ENCODE data around the gene NUDT7.

NUDT7 gene

DNA sequence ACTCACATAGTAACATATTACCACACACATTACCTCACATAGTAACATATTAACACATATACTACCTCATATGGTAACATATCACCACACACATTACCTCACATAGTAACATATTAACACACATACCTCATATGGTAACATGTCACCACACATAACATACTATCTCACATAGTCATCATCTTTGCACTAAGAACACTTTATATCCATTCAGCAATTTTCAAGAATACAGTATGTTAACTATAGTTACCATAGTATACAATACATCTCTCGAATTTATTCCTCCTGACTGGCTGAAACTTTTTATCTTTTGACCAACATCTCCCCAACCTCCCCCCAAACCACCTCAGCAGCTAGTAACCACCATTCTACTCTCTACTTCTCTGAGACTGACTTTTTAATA lies 7.6 kb downstream of the NUDT7 start:
- DNase-seq: no peak

DNA sequence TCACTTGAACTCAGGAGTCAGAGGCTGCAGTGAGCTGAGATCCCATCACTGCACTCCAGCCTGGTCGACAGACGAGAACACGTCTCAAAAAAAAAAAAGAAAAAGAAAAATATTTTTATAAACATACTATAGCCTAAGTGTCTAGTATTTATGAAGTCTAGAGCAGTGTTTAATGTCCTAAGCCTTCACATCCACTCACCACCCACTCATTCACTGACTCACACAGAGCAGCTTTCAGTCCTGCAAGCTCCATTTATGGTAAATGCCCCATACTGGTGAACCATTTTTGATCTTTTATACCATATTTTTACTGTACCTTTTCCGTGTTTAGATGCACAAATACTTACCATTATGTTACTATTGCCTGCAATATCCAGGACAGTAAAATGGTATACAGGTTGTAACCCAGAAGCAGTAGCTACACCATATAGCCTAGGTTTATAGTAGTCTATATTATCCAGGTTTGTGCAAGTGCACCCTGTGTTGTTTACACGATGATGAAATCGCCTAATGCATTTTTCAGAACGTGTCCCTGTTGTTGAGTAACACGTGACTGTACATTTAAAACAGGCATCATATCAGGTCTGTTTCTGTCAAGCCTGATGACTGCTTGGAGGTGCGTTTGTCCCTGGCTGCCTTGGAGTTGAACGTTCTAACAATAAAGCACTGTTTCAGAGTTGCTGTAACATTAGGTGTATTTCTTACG lies 10.1 kb downstream of the NUDT7 start:
- DNase-seq: no peak

DNA sequence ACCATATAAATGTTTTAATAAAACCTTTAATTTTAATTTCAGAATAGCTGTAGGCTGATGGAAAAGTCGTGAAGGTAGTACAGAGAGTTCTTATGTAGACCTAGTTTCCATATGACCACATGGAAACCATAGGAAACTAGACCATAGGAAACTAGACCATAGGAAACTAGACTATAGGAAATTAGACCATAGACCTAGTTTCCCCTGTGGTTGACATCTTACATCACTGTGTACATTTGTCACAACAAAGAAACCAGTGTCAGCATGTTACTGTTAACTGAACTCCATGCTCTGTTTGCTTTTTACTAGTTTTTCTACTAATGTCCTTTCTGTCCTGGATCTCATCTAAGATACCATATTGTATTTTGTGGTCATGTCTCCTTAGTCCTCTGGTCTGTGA lies 14.6 kb downstream of the NUDT7 start:
- DNase-seq: peak; percentile 17 to 23

DNA sequence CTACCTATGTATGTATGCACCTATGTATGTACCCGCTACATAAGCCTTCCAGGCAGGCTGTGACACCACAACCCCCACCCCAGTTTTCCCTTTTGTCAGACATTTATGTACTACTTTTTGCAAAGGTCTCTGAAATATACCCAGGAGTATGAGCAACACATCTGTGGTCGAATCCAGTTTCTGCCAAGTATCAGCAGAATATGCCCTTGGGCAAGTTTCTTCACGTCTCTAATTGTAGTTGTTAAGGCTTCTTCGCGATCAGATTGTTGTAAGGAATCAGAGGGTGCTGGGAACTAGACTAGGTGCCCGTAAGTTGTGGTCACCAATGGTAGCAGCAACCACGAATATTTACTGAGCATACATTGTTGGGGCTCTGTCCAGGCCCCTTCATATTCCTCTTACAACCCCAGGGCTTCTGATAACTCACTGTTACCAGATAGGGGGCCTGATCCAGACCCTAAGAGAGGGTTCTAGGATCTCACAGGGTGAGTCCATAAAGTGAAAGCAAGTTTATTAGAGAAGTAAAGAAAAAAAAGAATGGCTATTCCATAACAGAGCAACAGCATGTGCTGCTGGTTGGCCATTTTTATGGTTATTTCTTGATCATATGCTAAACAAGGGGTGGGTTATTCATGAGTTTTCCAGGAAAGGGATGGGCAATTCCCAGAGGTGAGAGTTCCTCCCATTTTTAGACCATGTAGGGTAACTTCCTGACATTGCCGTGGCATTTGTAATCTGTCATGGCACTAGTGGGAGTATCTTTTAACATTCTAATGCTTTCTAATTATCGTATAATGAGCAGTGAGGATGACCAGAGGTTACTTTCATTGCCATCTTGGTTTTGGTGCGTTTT lies 16.6 kb downstream of the NUDT7 start:
- no peak for DNase-seq

DNA sequence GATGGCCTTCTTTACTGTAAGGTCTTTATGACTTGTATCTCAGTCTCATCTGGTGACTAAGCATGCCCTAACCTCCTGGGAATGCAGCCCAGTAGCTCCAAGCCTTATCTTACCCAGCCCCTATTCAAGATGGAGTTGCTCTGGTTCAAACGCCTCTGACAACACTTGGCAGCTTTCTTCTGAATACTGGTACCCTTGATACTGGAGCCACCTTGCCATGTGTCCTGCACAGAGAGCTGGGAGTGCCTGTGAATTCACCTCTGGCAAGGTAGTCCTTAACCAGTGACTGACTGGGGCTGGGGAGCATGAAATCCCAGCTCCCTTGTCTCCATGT lies 17.2 kb downstream of the NUDT7 start:
- DNase-seq: no peak

DNA sequence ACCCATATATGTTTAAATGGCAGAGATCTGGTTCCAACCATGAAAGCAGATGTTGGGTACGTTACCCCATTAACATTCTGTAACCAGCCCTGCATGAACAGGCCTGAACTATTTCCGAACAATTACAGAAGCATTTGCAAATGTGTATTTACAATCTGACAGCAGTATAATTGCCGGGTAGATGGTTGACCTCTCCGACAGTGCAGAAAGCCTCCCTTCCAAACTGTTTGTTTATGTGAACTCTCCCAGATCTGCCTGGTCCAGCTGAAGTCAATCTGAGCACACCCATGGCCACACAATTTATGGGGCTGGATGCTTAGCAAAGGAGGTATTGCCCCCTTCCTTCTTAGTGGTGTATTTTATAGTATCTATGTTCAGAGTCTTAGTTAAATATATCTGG lies 21.8 kb downstream of the NUDT7 start:
- DNase-seq: no peak

DNA sequence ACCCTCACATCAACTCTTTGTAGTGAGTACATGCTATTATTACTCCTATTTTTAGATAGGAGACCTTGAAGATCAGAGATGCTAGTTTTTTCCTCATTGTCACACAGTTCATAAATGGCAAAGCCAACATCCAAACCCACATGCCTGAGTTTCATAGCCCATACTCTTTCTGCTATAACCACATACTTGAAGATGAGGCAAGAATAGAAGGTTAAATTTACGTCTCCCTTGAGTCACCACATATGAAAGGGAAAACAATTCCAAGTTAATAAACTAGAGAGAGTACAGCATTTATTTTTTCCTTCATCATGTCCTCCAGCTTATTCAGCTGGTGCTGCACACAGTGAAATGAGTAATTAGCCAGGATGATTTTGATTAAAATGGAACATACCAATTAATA lies 23.7 kb downstream of the NUDT7 start:
- DNase-seq: no peak

DNA sequence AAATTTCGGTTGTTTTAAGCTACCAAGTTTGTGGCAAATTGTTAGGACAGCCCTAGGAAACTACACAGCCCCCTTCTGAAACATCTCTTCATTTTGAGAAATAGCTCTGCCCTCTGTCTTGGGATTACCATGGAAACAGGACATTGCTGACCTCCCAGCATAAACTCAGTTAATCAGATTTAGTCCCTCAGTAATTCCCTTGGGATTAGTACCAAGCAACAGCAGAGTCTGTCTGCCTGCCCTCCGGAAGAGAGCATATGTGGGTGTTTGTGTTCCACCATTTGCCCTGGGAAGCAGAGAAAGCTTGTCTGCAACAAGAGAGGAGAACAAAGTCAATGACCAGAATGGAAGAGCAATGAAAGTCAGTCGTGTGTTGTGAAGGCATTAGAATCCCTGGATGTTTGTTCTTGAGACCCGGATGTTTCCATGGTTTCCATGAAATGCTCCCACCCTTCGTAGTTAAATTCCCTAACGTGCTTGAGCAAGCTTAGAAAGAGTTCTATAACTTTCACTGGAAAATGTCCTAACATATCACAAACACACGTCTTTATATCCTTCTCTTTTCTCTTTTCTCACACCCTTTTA lies 26.2 kb downstream of the NUDT7 start:
- no peak for DNase-seq

DNA sequence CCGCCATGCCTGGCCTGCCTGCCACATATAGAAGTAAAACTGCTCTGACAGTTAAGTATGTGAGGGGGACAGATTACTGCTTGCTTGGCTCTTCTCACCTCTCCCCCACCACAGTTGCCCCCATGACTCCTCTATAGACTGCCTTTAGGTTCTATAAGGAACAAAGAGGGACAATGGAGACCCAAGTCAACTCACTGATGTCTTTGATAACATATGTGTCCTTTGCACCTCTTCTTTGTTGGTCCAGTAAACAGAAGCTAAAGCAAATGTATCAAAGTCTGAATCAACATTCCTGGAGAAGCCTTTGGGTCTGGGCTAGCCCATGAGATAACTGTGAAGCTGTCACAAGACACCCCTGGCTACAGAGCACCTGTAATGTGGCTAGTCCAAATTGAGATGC lies 27.1 kb downstream of the NUDT7 start:
- DNase-seq: no peak

DNA sequence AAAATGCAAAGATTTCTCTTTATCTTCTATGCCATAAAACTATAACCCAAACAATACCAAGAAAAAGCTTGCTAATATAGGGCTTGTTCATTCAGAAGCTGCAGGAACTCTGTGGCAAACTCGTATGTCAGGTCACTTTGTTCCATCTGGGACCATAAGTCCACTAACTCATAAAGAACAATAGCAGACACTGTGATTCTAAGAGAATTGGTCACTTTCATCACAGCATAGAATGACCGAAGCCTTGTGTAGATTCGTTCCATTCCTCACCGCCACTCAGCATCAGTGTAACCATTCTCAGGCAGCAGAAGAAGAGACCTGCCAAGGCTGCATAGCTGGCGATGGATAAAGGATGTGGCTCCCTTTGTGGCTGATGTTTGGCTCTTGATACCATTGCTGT lies 35.7 kb downstream of the NUDT7 start:
- no peak for DNase-seq

DNA sequence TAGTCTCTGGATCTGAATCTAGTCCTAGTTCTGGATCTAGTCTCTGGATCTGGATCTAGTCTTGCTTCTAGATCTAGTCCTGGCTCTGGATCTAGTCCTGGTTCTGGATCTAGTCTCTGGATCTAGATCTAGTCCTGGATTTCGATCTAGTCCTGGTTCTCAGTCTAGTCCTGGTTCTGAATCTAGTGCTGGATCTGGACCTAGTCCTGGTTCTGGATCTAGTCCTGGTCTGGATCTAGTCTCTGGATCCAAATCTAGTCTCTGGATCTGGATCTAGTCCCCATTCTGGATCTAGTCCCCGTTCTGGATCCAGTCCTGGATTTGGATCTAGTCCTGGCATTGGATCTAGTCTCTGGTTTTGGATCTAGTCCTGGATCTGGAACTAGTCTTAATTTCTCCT lies 36.2 kb downstream of the NUDT7 start:
- no peak for DNase-seq

DNA sequence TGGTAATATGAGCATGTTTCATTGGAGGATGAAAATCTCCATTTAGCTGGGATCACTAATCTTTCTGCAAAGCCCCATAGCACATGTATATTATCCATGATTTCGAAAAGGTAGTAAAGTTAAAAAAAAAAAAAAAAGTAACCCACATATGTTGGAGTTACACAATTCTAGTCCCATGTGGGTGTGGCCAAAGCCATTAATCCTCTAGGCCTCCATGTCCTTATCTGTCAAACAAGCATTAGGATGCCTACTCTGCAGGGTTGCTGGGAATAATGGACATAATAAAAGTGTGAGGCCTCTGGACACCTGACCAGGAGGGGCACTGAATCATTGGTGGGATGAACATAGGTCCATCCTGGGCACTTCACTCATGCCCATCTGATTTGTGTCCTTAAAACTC lies 36.9 kb downstream of the NUDT7 start:
- DNase-seq: no peak

DNA sequence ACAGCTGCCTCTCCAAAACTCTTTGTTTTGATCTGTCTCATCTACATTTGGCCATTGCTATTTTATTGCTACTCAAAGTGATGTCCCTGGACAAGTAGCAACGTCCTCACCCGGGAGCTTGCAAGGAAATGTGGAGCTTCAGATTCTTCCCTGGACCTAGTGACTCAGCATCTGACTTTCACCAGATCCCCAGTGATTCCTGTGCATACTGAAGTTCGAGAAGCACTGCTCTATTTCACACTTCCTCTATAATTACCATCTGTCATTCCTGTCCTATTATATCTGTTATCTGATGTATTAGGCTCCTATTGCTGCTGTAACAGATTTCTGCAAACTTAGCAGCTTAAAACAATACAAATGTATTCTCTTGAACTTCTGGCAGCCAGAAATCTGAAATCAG lies 37.5 kb downstream of the NUDT7 start:
- no peak for DNase-seq

DNA sequence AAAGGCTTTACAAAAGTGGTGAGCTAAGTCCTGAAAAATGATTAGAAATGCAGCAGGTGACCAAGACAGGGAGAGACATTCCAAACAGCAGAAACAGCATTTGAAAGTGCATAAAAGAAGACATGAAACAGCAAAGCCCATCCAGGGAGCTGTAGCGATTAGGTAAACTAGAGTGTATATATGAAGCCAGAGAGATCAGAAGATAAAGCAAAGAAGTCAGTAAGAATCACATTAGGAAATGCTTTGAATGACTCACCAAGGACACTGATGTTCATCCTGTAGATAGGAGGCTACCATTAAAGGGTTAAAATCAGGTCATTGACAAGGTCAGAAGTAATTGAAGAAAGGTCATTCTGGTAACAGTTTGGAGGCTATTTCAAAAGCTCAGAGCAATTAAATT lies 38.5 kb downstream of the NUDT7 start:
- no peak for DNase-seq

DNA sequence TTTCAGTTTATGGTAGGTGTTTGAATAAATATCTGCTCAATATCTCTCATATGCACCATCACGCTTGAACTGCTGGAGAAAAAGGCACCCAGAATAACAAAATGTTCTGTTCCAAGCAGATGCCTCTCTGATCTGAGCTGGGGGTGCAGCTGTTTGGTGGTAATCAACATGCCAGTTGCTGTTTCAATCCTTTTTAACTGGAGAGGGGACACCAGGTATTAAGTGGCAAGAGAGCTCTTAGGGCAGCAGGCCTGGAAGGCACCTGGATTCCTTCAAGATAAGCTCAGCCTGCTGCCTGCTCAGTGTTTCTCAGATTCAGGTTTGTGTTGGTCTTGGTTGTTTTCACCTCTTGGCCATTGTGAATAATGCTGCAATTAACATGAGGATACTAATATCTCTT lies 38.9 kb downstream of the NUDT7 start:
- DNase-seq: no peak

DNA sequence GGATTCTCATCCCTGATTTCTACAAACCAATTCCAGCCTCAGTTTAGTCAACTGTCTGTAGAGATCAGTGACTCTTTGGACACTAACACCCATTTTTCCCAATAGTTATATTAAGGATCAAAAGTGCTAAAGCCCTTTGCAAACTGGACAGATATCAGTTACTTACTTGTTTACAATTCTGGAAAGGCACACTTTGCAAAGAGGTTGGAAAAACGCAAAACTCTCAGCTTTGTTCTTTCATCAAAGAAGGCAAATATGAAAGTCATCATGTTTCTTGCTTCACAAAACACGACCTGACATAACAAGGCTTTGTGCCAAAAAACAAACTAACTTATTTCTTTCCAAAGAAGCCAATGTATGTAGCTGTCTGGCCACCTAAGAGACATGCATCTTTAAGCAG lies 39.9 kb downstream of the NUDT7 start:
- DNase-seq: no peak

DNA sequence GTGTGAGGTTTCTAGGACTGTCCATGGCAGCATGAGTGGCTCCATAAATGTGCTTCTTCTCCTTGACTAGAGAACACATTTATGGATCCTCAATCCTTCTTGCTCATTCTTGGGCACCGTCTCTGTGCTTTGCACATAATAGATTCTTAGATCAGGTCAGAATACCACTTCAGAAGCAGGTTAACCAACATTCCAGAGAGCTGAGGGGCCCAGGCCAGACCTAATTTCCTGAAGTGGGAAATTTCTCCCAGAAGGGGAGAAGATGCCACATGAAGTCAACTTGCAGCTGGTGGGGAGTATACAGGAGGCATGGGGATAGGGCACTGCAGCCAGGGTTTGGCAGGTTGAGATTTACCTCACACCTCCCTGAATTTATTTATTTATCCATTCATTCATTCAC lies 41.7 kb downstream of the NUDT7 start:
- no peak for DNase-seq

DNA sequence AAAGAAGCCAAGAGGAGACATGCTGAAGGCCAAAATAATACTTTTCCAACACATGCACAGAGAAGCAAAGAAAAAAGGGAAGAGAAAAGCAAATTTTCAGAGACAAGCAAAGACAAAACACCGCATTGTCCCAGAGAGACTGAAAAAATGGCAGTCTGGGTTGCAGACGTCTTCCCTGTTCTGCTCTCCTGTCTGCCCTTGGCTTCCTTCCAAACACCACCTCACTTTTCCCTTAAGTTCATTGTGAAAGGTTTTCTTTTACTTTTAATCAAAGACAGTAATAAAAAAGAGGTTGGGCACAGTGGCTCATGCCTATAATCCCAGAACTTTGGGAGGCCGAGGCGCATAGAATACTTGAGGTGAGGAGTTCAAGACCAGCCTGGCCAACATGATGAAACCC lies 44.9 kb downstream of the NUDT7 start:
- DNase-seq: no peak

DNA sequence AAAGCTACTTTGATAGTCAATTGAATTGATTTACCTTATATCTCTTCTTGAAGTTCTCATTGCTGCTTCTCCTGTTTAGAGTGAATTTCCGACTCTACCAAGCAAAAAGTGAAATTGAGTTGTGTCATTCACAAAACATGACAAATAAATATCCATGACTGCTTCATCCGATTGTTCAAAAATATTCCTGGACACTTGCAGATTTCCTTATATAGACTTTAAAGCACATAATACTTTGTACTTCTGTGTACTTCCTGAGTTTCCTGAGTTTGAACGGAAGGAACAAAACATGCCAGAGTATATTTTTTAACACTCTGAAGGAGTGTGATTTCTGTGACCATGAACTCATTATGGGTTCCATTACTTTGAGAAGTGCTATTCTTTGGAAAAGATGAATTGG lies 45.5 kb downstream of the NUDT7 start:
- DNase-seq: no peak

DNA sequence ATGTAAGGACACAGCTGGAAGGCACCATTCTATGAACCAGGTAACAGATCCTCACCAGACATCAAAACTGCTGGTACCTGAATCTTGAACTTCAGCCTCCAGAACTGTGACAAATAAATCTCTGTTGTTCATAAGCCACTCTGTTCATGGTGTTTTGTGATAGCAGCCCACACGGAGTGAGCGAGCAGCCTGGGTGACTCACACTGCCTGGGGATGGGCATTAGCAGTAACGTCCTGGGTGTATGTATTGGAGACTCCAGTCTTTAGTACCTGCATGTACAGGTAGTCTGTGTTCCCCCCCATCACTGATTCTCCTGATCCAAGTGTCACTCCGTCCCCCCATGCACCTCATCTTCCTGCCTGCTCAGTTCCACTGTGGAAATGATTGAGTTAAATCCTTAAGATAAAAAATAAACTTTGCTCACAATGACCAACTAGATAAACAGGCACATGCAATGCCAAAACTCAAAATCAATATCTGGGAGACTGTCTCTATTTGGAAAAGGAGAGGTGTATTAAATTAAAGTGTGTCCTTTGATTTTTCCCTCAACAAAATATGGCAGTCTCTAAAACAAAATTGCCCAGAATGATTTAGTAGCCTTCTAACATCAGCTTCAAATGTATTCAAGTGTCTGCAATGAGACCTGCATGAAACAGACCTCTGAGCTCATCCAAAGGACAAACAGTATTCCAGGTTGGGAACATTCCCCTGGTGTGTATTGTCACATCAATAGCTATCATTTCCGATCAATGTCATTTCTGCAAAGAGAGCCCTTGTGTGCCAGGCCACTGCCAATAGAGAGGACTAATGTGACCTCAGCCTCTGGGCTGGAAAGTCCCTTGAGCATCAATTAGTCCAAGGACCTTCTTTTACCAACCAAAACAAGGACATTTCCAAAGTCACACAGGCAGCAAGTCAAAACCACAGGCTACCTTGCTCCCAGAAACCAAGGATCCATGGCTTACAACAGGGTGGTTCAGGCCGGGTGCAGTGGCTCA lies 53.9 kb downstream of the NUDT7 start:
- no peak for DNase-seq

DNA sequence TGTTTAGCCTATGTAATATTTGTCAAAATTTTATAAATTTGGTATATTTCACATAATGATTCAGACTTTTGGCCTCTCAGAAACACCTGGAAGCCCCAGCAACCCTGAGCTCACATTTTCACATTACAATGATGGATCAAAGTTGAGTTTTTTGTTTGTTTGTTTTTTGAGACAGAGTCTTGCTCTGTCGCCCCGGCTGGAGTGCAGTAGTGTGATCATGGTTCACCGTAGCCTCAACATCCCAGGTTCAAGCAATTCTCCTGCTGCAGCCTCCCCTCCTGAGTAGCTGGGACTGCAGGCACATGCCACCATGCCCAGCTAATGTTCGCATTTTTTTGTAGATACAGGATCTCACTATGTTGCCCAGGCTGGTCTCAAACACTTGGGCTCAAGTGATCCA lies 55.4 kb downstream of the NUDT7 start:
- DNase-seq: no peak

DNA sequence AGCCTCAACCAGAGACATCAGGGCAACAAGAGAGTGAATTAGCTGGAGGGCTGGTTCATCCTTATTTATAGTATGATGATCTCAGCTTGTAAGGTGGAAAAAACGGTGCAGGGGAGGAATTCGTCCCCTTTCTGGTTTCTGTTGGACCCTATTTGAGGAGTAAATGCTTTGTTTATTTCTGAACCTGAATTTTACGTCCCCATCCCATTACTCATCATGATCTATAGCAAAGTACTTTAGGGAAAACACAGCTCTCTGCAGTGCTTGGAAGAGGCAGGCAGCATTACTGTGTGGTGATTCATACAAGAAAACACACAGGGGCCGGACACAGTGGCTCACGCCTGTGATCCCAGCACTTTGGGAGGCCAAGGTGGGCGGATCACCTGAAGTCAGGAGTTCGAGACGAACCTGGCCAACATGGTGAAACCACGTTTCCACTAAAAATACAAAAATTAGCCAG lies 58.1 kb downstream of the NUDT7 start:
- DNase-seq: no peak

DNA sequence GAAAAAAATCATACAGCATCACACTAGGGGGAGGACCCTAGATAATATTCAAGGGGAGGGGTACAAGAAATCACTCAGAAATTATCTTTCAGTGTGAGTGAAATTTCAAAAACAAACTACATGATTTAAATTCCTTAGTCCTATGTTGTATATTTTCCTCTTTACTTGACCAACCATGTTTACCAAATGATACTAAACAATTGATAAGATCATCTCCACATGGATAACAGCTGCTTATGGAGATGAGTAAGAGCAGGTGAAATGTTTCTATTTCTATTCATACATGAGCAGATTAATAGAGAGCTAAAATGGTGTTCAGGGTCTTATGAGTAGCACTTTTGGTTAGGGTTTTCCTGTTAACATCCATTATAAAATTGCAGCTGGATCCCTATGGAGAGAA lies 58.8 kb downstream of the NUDT7 start:
- no peak for DNase-seq

Measured in Kasumi-1 (cell line).